Kidney capillary endothelial cell (primary cell): Measurements from ENCODE around the gene DOCK8.

Experiments
- DNase-seq: peaks from one replicate; pipeline ENCODE4 v3.0.0-alpha.2; 2018; ENCODE audit warnings: low spot score

DOCK8 gene

GRCh38 chr9:414595-414994, 199.9 kb downstream of the DOCK8 start:
- no peak for DNase-seq

DNA sequence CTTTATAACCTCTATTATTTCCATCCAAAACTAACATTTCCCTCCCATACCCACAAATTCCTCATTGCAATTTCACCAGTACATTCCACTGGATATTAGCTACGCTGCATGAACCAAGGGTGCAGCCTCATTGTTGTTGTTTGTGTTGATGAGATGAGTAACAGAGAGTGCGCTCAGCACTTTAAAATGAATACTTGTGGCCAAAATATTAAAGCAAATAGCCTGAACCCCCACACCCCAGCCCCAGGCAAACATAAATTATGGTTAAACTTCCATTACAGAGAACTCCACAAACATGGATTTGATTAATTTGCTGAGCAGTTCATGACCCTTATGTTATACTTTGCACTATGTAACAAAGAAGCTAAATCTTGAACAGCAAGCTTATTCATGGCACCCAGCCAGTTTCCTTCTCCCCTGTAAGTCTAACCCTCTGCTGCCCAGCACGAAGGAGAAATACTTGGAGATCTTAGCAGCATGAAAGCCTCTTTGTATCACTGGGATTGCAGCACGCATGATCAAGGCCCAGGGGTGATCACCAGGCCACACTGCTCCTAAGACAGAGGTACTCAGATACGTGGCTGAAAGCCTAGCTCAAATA, 205.0 kb downstream of the DOCK8 start:
- no peak for DNase-seq

GRCh38 chr9:421896-422295, 207.2 kb downstream of the DOCK8 start:
- DNase-seq, result no peak

DNA sequence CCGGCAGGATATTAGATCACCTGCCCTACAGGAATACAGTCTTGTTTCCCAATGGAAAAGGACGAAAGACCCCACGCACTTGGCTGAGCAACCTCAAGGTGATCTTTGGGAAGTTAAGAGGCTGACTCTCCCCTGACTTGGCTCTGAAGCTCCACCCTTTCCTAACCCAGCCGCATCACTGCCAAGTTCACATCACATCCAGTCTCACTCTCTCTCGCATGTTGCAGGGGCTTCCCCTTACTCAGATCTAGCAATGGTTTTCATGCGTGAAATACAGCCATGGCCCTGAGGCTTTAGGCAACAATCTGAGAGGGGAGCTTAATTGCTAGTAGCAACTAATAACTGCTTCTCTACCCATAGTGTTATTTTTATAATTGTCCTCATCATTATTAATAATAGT, 211.6 kb downstream of the DOCK8 start:
- DNase-seq, result no peak

- no peak for DNase-seq
These were observed 212.3 kb downstream of the DOCK8 start for GRCh38 chr9:426976-427375.

DNA sequence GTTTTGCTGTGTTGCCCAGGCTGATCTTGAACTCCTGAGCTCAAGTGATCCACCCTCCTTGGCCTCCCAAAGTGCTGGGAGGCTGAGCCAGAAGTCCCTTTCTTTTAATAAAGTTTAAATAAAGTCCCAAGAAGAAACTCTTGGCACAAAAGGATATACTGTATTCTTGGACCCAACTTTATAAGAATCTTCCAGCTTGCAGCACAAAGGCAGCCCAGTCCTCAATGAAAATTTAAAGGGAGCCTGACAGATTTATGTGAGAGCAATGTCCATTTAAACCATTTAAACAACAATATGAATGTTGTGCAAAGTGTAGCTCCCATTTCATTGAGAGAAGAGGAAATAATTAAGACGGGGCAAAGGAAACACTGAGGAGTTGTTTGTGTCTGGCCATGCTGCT, 217.0 kb downstream of the DOCK8 start:
- DNase-seq, result no peak

GRCh38 chr9:436482-436881, 221.8 kb downstream of the DOCK8 start:
- DNase-seq, result no peak

- no peak for DNase-seq
These were observed 222.4 kb downstream of the DOCK8 start for GRCh38 chr9:437066-437465.

- DNase-seq, result no peak
These were observed 222.9 kb downstream of the DOCK8 start for GRCh38 chr9:437574-438001.

GRCh38 chr9:438066-438465, 223.4 kb downstream of the DOCK8 start:
- DNase-seq, result no peak

DNA sequence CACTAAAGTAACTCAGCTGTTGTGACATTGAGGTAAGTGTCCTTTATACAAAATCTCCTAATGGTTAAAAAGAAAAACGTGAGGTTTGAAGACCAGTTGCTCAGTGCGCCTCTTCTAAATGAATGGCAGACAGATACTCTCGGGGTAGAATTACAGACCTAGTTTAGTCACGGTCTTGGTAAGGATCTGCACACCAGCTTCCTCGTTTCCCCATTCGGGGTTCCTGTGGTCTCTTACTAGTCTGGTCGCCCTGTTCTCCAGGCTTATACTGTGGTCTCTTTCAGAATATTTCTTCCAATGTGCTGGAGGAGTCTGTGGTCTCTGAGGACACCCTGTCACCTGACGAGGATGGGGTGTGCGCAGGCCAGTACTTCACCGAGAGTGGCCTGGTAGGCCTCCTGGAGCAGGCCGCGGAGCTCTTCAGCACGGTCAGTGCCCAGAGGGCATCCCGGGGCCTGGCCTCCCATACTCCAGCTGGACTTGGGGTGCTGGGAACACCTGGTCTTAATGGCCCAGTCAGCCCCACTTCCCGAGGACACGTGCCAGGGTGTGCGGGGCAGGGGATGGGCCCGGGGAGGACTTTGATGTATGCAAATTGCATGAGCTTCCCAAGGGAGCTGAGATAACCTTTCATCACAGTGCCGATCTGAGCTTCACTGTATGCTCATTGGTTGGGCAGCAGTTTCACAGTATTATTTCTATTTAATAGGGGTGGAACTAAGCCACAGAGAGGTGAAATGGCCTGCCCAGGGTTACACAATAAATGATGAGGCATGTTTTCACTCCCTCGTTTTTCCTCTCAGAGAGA, 224.5 kb downstream of the DOCK8 start:
- no peak for DNase-seq

DNA sequence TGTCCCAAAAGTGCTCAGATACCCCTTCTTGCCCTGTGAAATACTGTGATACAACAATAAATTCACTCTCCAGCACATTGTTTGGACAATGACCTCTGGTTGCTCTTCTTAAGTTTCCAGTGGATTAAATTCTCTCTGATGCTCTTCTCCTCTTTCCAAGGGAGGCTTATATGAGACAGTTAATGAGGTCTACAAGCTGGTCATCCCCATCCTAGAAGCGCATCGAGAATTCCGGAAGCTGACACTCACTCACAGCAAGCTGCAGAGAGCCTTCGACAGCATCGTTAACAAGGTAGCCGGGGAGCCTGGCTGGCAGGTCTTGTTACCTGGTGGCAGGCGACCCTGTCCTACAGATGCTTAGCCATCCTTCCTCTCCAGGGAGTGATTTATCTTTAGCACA, 226.5 kb downstream of the DOCK8 start:
- DNase-seq, result no peak

DNA sequence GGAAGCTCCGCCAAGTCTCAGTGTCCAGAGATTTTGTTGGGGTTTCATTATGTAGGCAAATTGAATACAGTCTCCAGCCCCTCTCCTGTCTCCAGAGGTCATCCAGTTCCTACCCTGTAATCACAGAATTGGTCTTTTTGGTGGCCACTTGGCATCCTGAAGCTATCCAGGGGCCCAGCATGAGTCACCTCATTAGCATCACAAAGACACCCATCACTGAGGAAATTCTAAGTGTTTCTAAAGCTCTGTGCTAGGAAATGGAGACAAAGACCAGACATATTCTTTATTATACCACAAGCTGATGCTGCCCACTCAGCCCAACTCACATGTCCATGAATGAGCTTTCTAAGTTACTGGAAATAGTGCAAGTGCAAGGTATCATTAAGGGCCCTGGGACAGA, 229.9 kb downstream of the DOCK8 start:
- DNase-seq, result peak; percentile 16

DNA sequence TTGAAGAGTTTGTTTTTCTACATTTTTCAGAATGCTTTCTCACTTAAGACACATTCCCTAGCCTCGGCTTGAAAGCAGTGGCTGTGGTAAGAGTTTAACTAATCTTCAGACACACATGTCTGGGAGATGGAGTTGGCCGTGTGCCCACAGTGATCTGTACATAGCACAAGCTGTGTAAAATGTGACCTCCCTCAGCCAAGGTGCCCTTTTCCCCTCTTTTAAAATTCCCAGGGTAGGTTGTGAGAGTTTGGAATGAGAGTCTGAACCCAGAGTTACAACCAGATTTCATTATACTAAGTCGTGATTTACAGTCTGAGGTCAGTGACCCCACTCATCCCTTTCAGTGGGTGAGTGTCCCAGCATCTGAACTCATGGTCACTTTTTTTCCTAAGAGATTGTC, 230.4 kb downstream of the DOCK8 start:
- DNase-seq, result no peak

DNA sequence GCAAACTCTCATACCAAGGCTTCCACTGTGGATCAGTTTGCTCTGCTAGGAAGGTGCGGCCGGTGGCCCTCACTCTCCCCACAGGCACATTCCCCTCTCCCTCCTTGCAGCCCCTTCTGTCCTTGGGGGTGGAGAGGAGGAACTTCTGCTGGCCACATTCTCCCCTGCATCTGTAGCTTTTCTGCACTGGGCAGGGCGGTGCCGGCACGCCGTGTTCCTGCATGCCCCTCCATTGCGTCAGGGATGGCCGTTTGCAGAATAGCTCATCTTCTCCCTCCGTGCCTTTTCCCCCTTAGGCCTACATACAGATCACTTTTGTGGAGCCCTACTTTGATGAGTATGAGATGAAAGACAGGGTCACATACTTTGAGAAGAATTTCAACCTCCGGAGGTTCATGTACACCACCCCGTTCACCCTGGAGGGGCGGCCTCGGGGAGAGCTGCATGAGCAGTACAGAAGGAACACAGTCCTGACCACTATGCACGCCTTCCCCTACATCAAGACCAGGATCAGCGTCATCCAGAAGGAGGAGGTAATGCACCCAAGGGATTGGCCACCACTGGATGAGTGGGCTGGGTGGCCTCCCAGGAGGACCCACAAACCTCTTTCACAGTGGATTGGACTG, 231.5 kb downstream of the DOCK8 start:
- DNase-seq, result no peak

DNA sequence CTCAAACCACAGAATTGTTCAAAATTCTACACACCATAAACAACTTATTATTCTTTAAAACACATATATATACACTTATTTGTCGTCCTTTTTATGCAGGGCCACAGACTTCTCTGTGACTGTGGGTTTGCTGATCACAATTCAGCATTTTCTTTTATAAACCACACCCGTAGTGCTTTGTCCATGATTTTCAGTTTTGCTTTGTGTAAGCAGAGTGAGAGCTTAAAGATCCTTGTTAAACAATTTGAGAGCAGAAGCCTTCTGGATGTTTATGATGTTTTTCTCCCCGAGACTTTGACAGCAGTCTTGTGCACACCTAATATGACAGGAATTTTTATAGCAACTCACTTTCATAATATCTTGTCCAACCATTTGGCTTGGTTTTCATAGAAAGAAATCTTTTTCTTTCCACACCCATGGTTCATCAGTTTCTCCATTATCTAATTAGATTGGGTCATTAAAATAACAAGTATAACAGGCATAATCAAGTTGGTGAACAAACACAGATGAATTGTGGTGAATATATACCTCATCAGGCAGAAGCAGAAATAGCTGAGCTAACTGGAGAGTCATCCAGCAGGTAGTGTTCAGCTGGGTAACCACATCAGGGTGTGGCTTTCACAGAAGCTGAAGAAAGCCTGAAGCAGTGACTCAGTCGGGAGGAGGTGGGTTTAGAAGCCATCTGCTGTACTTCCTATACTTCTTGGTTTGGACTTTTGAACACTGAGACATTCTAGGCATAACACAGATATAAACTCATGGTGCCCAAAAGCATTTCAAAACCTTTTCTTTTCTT, 232.8 kb downstream of the DOCK8 start:
- no peak for DNase-seq

DNA sequence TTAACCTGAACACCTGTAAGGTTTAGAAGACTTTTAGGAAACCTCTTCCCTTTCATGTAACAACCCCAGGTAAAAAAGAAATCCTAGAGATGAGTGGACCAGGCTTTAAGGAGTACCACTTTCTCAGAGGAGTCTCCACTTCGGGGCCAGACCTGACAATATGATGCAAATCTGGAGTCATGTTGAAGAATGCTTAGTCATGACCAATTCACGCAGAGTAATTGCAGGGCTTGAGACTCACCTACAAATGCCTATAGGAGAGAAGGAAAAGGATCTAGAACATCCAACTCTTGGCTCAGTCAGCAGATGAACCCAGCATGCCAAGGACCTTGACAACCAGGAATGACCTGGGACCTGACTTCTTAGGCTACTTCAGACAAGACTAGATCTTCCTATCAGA, 235.4 kb downstream of the DOCK8 start:
- DNase-seq, result no peak

DNA sequence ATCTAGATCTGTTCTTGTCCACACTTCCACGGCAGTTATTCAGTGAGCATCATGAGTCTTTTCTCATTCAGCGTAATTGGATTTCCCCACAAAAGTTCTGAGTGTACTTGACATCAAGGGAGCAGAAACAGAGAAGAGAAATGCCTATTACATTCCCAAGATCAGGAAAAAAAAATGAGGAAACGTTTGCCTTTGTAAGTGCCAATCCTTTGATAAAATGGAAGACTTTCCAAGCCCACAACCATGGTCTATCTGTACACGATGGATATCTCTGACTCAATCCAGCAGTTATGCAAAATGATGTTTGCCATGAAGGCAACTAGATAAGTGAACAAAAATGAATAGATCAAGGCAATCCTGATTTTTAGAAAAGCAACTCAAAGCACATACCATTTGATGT, 235.9 kb downstream of the DOCK8 start:
- no peak for DNase-seq

- no peak for DNase-seq
These were observed 239.2 kb downstream of the DOCK8 start for GRCh38 chr9:453832-454231.

- DNase-seq, result no peak
These were observed 241.7 kb downstream of the DOCK8 start for GRCh38 chr9:456365-456764.

DNA sequence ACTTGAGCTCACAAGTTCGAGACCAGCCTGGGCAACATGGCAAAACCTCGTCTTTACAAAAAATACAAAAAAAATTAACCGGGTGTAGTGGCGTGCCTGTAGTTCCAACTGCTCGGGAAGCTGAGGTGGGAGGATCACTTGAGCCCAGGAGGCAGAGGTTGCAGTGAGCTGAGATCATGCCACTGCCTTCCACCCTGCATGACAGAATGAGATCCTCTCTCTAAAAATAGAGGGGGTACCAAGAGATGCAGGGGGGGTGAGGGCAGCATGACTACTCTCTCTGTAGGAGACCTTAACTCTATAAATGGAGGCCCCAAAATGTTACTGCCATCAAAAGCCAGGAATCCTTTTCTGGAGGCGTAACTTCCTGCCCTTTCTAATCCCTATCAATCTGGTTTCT, 243.9 kb downstream of the DOCK8 start:
- no peak for DNase-seq
